Glutamatergic neuron (in vitro differentiated cells): ENCODE measurements around the gene C13orf46. TPM values are rescaled to one million over a fixed set of nuclear protein-coding genes. Genes with fewer than 3 reads are reported as not detected.
"Not testable (repeated sequence)": the region's sequence is repeated elsewhere in the genome, so short reads cannot be mapped to it uniquely, and the experiment has no call there.

Source experiments
- DNase-seq: peaks from one replicate; pipeline ENCODE4 v3.0.0; 2022
- H3K27ac Mint-ChIP-seq: one replicate; pipeline ENCODE4 v1.8.0; 2020; ENCODE audit warnings: mild to moderate bottlenecking, mixed read lengths, inconsistent platforms; ENCODE audit not compliant: unreplicated experiment
- H3K27me3 Mint-ChIP-seq: one replicate; pipeline ENCODE4 v1.8.0; 2020; ENCODE audit warnings: mild to moderate bottlenecking, moderate library complexity, mixed read lengths, inconsistent platforms; ENCODE audit not compliant: unreplicated experiment
- H3K36me3 Mint-ChIP-seq: one replicate; pipeline ENCODE4 v1.8.0; 2020; ENCODE audit warnings: mild to moderate bottlenecking, mixed read lengths, inconsistent platforms; ENCODE audit not compliant: unreplicated experiment
- H3K4me1 Mint-ChIP-seq: one replicate; pipeline ENCODE4 v1.8.0; 2020; ENCODE audit warnings: mild to moderate bottlenecking, low read depth, mixed read lengths, inconsistent platforms; ENCODE audit not compliant: unreplicated experiment
- H3K4me3 Mint-ChIP-seq: one replicate; pipeline ENCODE4 v1.8.0; 2020; ENCODE audit warnings: mild to moderate bottlenecking, mixed read lengths, inconsistent platforms; ENCODE audit not compliant: unreplicated experiment
- H3K9me3 Mint-ChIP-seq: one replicate; pipeline ENCODE4 v1.8.0; 2020; ENCODE audit warnings: mild to moderate bottlenecking, moderate library complexity, mixed read lengths, inconsistent platforms; ENCODE audit not compliant: unreplicated experiment
- CTCF ChIP-seq: fragments of 200-600 bp; sonication (generic); IDR thresholded peaks from one replicate; pipeline ENCODE4 v1.5.0; 2021; ENCODE audit not compliant: partially characterized antibody, unreplicated experiment
- total RNA-seq: library from RNA; stranded (reverse); fragmentation: NEBNext Ultra II Directional; extraction: Animal tissue kit (Norgen Biotek cat#: 25700); gene quantifications from one replicate; pipeline ENCODE4 v1.2.1, GENCODE V29; 2021; ENCODE audit not compliant: unreplicated experiment

C13orf46 gene
- total RNA-seq, 1 donor from 2014 or later: 0.71 TPM

- Mint-ChIP-seq H3K36me3 (peaks cover 6% of the 10 kb centered on the region), H3K27ac (peak overlapping the region; percentile 44), H3K27me3 (peaks cover 18% of the 10 kb centered on the region), H3K4me1 (peaks cover 4% of the 10 kb centered on the region), H3K9me3 (peaks cover 16% of the 10 kb centered on the region), H3K4me3 (no peak overlapping the region)
- TF ChIP-seq CTCF: no peak
- no peak for DNase-seq
These were observed 15.9 kb upstream of the C13orf46 start for GRCh38 chr13:113989585-113990300.

GRCh38 chr13:113988859-113989258, 15.0 kb upstream of the C13orf46 start:
- Mint-ChIP-seq H3K9me3 (peaks cover 13% of the 10 kb centered on the region), H3K27ac (peak overlapping the region; percentile 77), H3K27me3 (peaks cover 18% of the 10 kb centered on the region)
- not testable (repeated sequence) for H3K36me3 Mint-ChIP-seq, H3K4me3 Mint-ChIP-seq, H3K4me1 Mint-ChIP-seq
- DNase-seq: peak; percentile 7

GRCh38 chr13:113982296-113982661, 8.4 kb upstream of the C13orf46 start:
- Mint-ChIP-seq H3K9me3 (peaks cover 5% of the 10 kb centered on the region), H3K4me1 (no peaks in the 10 kb centered on the region), H3K36me3 (peaks cover 9% of the 10 kb centered on the region), H3K4me3 (no peak overlapping the region), H3K27ac (no peak overlapping the region), H3K27me3 (peaks cover 10% of the 10 kb centered on the region)
- TF ChIP-seq CTCF: no peak
- DNase-seq: no peak

GRCh38 chr13:113981611-113982295, 7.9 kb upstream of the C13orf46 start:
- H3K4me1 Mint-ChIP-seq: no peaks in the 10 kb centered on the region
- no peak overlapping the region for H3K4me3 Mint-ChIP-seq
- DNase-seq: peak; percentile 11
- no peak for TF ChIP-seq CTCF
- H3K36me3 Mint-ChIP-seq: peaks cover 9% of the 10 kb centered on the region
- no peak overlapping the region for H3K27ac Mint-ChIP-seq
- H3K27me3 Mint-ChIP-seq: peaks cover 11% of the 10 kb centered on the region
- H3K9me3 Mint-ChIP-seq: peaks cover 5% of the 10 kb centered on the region

GRCh38 chr13:113981194-113981605, 7.3 kb upstream of the C13orf46 start:
- Mint-ChIP-seq H3K36me3 (peaks cover 9% of the 10 kb centered on the region), H3K27me3 (peaks cover 11% of the 10 kb centered on the region), H3K9me3 (peaks cover 5% of the 10 kb centered on the region), H3K4me3 (no peak overlapping the region), H3K4me1 (no peaks in the 10 kb centered on the region), H3K27ac (no peak overlapping the region)
- no peak for TF ChIP-seq CTCF
- peak; percentile 8 for DNase-seq
